Progenitor cell of endocrine pancreas (in vitro differentiated cells): ENCODE data around the gene TMEM165. TPM values are rescaled to one million over a fixed set of nuclear protein-coding genes. Genes with fewer than 3 reads are reported as not detected.

ENCODE experiments used
- DNase-seq: peaks from one replicate; pipeline ENCODE4 v3.0.0; 2021; ENCODE audit warnings: low spot score; ENCODE audit not compliant: unreplicated experiment
- H3K27ac Mint-ChIP-seq: 2 replicates; pipeline ENCODE4 v1.8.0; 2021; ENCODE audit warnings: mild to moderate bottlenecking, moderate library complexity, mixed read lengths
- H3K27me3 Mint-ChIP-seq: 2 replicates; pipeline ENCODE4 v1.8.0; 2021; ENCODE audit warnings: mixed read lengths
- H3K36me3 Mint-ChIP-seq: 2 replicates; pipeline ENCODE4 v1.8.0; 2022; ENCODE audit warnings: mixed read lengths; ENCODE audit not compliant: insufficient read depth
- H3K4me1 Mint-ChIP-seq: 2 replicates; pipeline ENCODE4 v1.8.0; 2021; ENCODE audit warnings: low read depth, mixed read lengths
- H3K4me3 Mint-ChIP-seq: 2 replicates; pipeline ENCODE4 v1.8.0; 2021; ENCODE audit warnings: low read depth, mild to moderate bottlenecking, moderate library complexity, mixed read lengths
- H3K9me3 Mint-ChIP-seq: 2 replicates; pipeline ENCODE4 v1.8.0; 2021; ENCODE audit warnings: low read depth, mixed read lengths
- CTCF ChIP-seq: fragments of 200-600 bp; sonication (generic); IDR thresholded peaks from one replicate; pipeline ENCODE4 v1.5.0; 2021; ENCODE audit warnings: antibody characterized with exemption, mild to moderate bottlenecking; ENCODE audit not compliant: unreplicated experiment
- total RNA-seq: library from RNA; stranded (reverse); gene quantifications from 2 replicates; pipeline ENCODE4 v1.2.1, GENCODE V29; 2021

Gene TMEM165
- total RNA-seq, 1 donor from 2014 or later: 65.7 TPM

DNA sequence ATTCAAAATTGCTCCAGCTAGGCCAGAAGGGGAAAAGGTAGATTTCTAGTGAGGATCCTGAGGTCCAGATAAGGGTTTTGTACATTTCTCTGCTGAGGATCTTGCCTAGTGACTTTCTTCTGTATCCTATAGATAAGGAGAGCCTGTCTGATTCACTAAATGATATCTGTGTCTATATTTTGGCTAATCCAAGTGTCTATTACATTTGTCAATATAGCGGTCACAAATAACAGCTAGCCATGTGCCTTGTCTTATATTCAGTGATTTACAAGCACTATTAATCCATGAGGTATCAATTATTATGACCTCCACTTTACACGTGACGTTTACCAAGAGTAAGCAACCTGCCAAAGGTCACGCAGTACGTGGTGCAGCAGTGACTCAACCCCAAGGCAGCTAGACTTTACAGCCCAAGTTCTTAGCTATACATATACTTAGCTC lies 41.6 kb downstream of the TMEM165 start:
- Mint-ChIP-seq H3K9me3 (no peaks in the 10 kb centered on the region), H3K27me3 (no peaks in the 10 kb centered on the region), H3K36me3 (peaks cover 18% of the 10 kb centered on the region), H3K4me1 (peaks cover 18% of the 10 kb centered on the region), H3K27ac (peak overlapping the region; percentile 76), H3K4me3 (no peak overlapping the region)
- no peak for TF ChIP-seq CTCF
- DNase-seq: no peak

DNA sequence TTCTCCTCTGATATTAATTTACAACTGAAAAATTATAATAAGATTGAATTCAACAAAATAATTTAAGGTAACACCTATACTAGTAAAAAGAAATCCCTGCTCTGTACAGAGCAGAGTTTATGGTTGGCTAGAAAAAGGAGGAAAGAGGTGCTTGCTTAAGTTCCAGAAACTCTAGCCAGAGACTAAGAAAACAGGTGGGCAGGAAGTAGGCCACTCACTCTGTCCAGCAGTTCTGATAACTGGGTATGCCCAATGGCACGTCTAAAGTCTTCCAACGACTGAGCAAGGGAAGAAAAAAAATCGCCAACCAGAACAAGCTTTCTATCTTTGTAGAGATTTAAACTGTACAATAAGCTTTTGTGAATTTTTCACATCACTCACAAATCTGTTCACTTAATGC lies 42.1 kb downstream of the TMEM165 start:
- no peak for TF ChIP-seq CTCF
- Mint-ChIP-seq H3K36me3 (peaks cover 20% of the 10 kb centered on the region), H3K4me3 (no peak overlapping the region), H3K27me3 (no peaks in the 10 kb centered on the region), H3K4me1 (peaks cover 18% of the 10 kb centered on the region), H3K9me3 (no peaks in the 10 kb centered on the region), H3K27ac (peak overlapping the region; percentile 80)
- no peak for DNase-seq

- no peaks in the 10 kb centered on the region for H3K9me3 Mint-ChIP-seq
- DNase-seq: no peak
- H3K27ac Mint-ChIP-seq: peak overlapping the region; percentile 80
- H3K27me3 Mint-ChIP-seq: no peaks in the 10 kb centered on the region
- TF ChIP-seq CTCF: no peak
- H3K4me3 Mint-ChIP-seq: no peak overlapping the region
- H3K4me1 Mint-ChIP-seq: peaks cover 18% of the 10 kb centered on the region
- peaks cover 18% of the 10 kb centered on the region for H3K36me3 Mint-ChIP-seq
Measured at GRCh38 chr4:55438314-55438713, 42.6 kb downstream of the TMEM165 start.

GRCh38 chr4:55439023-55439422 lies 43.3 kb downstream of the TMEM165 start:
- Mint-ChIP-seq H3K4me1 (peaks cover 18% of the 10 kb centered on the region), H3K4me3 (no peak overlapping the region), H3K27ac (no peak overlapping the region), H3K36me3 (peaks cover 21% of the 10 kb centered on the region), H3K9me3 (no peaks in the 10 kb centered on the region), H3K27me3 (no peaks in the 10 kb centered on the region)
- TF ChIP-seq CTCF: no peak
- no peak for DNase-seq

GRCh38 chr4:55440786-55441185 lies 45.0 kb downstream of the TMEM165 start:
- no peak for TF ChIP-seq CTCF
- Mint-ChIP-seq H3K9me3 (no peaks in the 10 kb centered on the region), H3K4me3 (no peak overlapping the region), H3K36me3 (peaks cover 18% of the 10 kb centered on the region), H3K27ac (no peak overlapping the region), H3K4me1 (peaks cover 16% of the 10 kb centered on the region), H3K27me3 (no peaks in the 10 kb centered on the region)
- no peak for DNase-seq
